HG03045 (cell line): Measurements from ENCODE around the gene C16orf90.
"Not testable (repeated sequence)": the region's sequence is repeated elsewhere in the genome, so short reads cannot be mapped to it uniquely, and the experiment has no call there.

Source experiments
- ATAC-seq: cut with Tn5 transposase; IDR thresholded peaks from one replicate; pipeline ENCODE4 v1.9.1; 2021; ENCODE audit warnings: mild to moderate bottlenecking, moderate library complexity; ENCODE audit not compliant: unreplicated experiment

The C16orf90 gene

GRCh38 chr16:3513892-3514583, 18.7 kb upstream of the C16orf90 start:
- no peak for ATAC-seq

- no peak for ATAC-seq
Measured at GRCh38 chr16:3511286-3512180, 16.2 kb upstream of the C16orf90 start.

- no peak for ATAC-seq
Measured at GRCh38 chr16:3510416-3510815, 15.1 kb upstream of the C16orf90 start.

- ATAC-seq = no peak
Measured at GRCh38 chr16:3509470-3509928, 14.2 kb upstream of the C16orf90 start.

DNA sequence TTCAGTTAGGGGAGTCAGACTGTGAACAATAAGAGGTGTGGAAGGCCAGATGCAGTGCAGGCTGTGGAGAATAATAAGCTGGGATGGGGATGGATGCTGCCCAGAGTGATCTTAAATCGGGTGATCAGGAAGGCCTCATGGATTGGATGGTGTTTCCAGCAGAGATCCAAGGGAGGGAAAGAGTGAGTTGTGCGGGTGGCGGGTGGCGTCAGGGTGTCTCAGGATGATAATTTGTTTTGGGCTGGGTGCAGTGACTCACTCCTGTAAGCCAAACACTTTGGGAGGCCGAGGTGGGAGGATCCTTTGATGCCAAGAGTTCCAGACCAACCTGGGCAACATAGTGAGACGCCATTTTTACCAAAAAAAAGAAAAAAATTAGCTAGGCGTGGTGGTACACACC, 13.4 kb upstream of the C16orf90 start:
- ATAC-seq = no peak

GRCh38 chr16:3503523-3503922, 8.2 kb upstream of the C16orf90 start:
- ATAC-seq = no peak

DNA sequence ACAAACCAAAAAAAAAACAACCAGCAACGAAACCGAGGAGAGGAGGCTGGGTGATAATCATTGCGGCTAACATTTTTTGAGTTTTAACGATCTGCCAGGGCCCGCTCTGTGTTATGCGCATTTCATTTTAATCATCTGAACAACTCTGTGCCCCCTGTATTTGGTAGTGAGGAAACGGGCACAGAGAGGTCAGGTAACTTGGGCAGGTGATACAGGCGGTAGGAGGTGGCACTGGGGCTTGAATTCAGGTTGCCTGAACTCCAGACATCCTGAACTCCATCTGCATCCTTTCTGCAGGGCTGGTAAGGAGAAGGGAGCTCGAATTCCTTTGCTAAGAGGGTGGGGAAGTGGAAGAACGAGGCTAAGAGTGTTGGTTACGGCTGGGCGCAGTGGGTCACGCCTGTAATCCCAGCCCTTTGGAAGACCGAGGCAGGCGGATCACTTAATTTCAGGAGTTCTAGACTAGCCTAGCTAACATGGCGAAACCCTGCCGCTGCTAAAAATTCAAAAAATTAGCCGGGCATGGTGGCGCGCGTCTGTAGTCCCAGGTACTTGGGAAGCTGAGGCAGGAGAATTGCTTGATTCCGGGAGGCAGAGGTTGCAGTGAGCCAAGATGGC, 6.6 kb upstream of the C16orf90 start:
- no peak for ATAC-seq

GRCh38 chr16:3501412-3501761, 6.1 kb upstream of the C16orf90 start:
- not testable (repeated sequence) for ATAC-seq

GRCh38 chr16:3498988-3499387, 3.7 kb upstream of the C16orf90 start:
- no peak for ATAC-seq

- ATAC-seq = no peak
Measured at GRCh38 chr16:3497771-3498170, 2.5 kb upstream of the C16orf90 start.

- no peak for ATAC-seq
Measured at GRCh38 chr16:3496386-3496785, 1.1 kb upstream of the C16orf90 start.

- ATAC-seq = no peak
Measured at GRCh38 chr16:3494386-3494973, 809 bp downstream of the C16orf90 start.

DNA sequence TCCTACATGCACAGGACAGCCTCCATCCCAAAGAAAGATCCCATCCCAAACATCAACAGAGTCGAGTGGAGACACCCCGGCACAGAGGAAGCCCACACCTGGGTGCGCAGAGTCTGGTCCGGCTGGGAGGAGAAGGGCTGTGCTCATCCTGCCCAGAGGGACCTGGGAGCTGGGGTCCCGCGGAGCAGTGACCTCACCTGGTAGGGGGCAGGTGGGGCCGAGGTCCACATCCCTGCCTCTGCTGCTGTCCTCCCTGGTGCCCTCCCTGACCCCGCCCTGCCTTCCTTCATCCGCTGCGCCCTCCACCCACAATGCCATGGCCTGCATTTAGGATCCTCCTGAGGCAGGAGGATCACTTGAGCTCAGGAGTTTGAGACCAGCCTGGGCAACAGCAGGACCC, 2.9 kb downstream of the C16orf90 start:
- no peak for ATAC-seq

DNA sequence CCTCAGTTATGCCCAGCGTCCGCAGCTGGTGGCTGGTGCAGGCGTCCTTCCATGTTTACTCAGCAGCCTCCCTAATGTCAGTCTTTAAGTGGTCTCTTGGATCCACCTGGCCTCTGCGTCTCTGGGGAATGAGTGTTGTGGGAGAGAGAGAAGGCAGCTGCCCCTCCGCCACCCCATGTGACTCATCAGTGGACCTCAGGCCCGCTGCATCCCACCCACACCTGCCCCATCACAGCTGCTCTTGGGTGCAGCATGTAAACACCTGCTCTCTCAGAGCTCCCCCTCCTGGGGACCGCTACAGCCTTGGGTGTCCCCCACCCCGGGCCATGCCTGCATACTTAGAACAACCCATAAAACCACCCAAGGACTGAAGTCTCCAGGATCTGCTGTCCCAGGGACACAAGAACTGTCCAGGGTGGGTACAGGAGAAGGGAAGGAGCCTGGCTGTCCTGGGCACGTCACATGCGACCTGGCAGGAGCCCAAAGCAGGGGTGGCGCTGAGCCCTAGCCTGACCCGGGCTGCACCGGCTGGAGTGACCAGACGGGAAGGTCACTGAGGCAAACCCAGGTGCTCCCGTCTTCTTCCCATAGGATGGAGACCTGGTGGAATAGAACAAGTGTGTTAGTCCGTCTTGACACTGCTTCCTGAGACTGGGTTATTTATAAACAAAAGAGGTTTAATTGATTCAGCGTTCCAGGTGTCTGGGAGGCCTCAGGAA, 4.2 kb downstream of the C16orf90 start:
- ATAC-seq = no peak

GRCh38 chr16:3488801-3489200, 6.5 kb downstream of the C16orf90 start:
- ATAC-seq = no peak

DNA sequence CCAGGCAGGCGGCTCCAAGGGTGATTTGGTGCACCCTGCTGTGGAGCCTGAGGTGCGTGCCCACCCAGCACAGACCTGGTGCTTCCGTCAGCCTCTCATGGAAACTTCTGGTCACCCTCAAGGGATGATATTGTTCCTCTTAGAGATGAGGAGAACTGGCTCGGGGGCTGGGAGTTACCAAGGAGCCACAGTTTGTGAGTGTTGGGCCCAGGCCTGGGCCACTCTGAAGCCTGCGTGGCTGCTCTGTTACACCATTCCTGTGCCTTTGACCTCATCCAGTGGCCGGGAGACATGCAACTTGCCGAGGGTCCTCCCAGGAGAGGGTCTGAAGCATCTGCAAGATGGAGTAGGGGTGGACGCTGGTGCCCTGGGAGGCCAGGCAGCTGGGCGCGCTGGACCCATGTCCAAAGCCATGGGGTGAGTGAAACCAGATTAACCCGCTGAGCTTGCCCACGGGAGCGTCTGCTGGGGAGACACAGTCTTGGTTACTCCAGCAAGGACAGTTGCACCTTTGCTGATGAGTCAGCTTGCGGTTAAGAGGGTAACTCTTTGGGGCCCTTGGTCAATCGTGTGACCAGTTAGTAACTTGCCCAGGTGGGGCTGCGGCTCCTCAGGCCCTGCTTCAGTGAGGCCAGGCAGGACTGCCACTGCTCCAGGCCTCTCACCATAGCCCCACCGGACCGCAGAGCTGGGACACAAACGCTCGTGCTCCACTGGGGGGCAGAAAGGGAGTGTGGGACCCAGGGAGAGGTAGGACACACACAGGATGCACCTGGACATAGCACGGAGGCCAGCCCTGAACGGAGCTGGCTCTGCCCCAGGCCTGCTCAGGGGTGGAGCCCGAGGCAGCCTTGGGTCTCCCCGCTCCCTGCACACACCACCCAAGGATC, 7.5 kb downstream of the C16orf90 start:
- ATAC-seq = no peak

DNA sequence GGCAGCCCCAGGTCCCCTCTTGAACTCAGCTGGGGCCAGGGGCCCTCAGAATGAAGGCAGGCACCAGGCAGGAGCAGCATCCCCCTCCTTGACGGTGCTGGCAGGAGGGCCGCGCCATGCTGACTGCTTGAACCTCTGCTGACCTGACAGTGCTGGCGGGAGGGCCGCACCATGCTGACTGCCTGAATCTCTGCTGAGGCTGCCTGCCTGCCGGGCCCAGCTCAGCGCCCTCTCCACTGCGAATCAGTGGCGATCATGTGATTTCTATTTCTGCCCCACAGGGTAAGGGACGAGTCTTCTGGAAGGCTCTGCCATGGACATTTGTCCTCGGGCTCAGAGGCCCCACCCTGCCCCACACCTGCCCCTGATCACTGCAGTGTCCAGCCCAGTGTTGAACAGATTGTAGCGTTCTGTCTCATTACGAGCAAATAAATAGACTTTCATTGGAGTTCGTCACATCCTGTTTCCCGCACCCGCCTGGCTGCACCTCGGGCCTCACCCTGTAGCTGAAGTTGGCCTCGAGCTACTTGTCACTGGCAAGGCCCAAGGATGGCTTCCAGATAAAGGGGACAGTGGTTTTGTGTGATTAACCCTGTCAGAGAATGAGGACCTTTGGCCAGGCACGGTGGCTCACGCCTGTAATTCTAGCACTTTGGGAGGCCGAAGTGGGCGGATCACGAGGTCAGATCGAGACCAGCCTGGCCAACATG, 8.6 kb downstream of the C16orf90 start:
- ATAC-seq = no peak

DNA sequence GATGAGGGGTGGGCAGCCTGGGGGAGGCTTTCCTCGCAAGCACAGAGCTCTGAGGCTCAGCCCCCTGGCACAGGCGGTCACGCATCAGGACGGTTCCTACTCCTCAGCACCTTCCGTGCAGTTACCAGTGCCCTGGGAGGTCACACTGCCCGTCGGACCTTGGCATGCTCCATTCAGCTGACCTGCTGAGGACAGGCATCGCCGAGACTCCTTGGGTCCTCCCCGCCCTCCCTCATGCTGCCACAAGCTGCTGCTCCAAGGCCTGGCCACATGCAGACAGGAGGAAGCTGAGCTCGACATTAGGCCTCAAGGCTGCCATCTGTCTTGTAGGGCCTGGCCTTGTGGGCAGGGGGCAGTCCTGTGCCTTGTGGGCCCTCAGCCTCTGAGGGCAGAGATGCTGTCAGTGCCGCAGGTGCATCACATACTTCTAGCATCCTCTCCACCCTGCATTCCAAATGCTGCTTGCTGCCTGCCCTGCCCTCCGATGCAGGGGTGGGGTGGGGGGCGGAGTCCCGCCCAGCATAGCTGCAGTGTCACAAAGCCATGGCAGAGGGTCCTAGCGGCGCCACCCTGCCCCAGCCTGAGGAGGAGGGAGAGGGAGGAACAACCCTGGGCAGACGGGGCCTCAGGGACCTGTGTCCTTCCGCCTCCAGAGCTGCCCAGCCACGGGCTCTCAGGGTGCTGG, 9.3 kb downstream of the C16orf90 start:
- no peak for ATAC-seq
